Hepatocyte (in vitro differentiated cells): ENCODE results near the gene TMEM147. TPM values are rescaled to one million over a fixed set of nuclear protein-coding genes. Genes with fewer than 3 reads are reported as not detected.
A peak's percentile ranks its signal among the peaks of the same experiment; 100 is the strongest.

Experiments used
- DNase-seq: peaks from one replicate; pipeline ENCODE4 v3.0.0-alpha.2; 2016; ENCODE audit warnings: low spot score
- H2AFZ ChIP-seq: fragments of 200-600 bp; sonication (generic); 2 replicates; pipeline ENCODE4 v1.6.0; 2016; ENCODE audit warnings: antibody characterized with exemption, mild to moderate bottlenecking
- H3K27ac ChIP-seq: fragments of 200-600 bp; sonication (generic); 2 replicates; pipeline ENCODE4 v1.5.1; 2016; ENCODE audit warnings: mild to moderate bottlenecking
- H3K27me3 ChIP-seq: fragments of 200-600 bp; sonication (generic); 2 replicates; pipeline ENCODE4 v1.6.1; 2016
- H3K36me3 ChIP-seq: fragments of 200-600 bp; sonication (generic); replicated peaks from 2 replicates; pipeline ENCODE4 v1.5.1; 2016; ENCODE audit warnings: low read depth; ENCODE audit not compliant: insufficient read depth
- H3K4me1 ChIP-seq: fragments of 200-600 bp; sonication (generic); 2 replicates; pipeline ENCODE4 v1.5.1; 2016; ENCODE audit warnings: mild to moderate bottlenecking, moderate library complexity; ENCODE audit not compliant: insufficient read depth
- H3K4me2 ChIP-seq: fragments of 200-600 bp; sonication (generic); 2 replicates; pipeline ENCODE4 v1.6.0; 2016
- H3K4me3 ChIP-seq: fragments of 200-600 bp; sonication (generic); 2 replicates; pipeline ENCODE4 v1.5.1; 2016; ENCODE audit warnings: mild to moderate bottlenecking
- H3K79me2 ChIP-seq: fragments of 200-600 bp; sonication (generic); 2 replicates; pipeline ENCODE4 v1.6.0; 2017; ENCODE audit warnings: mild to moderate bottlenecking
- H3K9me2 ChIP-seq: fragments of 200-600 bp; sonication (generic); replicated peaks from 2 replicates; pipeline ENCODE4 v1.6.0; 2017; ENCODE audit warnings: mild to moderate bottlenecking; ENCODE audit not compliant: insufficient read depth
- H3K9me3 ChIP-seq: fragments of 200-600 bp; sonication (generic); 2 replicates; pipeline ENCODE4 v1.5.1; 2016; ENCODE audit warnings: low read depth, mild to moderate bottlenecking
- H4K20me1 ChIP-seq: fragments of 200-600 bp; sonication (generic); 2 replicates; pipeline ENCODE4 v1.6.0; 2016; ENCODE audit warnings: mild to moderate bottlenecking; ENCODE audit not compliant: insufficient read depth, poor library complexity, severe bottlenecking
- CTCF ChIP-seq: fragments of 200-600 bp; sonication (generic); IDR thresholded peaks from 2 replicates; pipeline ENCODE4 v1.5.1; 2016; ENCODE audit warnings: antibody characterized with exemption, mild to moderate bottlenecking; ENCODE audit not compliant: poor library complexity
- EZH2 ChIP-seq: fragments of 200-600 bp; sonication (generic); IDR thresholded peaks from 2 replicates; pipeline ENCODE4 v1.6.1; 2016; ENCODE audit warnings: antibody characterized with exemption, mild to moderate bottlenecking, borderline replicate concordance
- EZH2phosphoT487 ChIP-seq: fragments of 200-600 bp; sonication (generic); IDR thresholded peaks from one replicate; pipeline ENCODE4 v1.6.1; 2018; ENCODE audit warnings: antibody characterized with exemption, mild to moderate bottlenecking, low read depth, moderate library complexity; ENCODE audit not compliant: unreplicated experiment, severe bottlenecking
- WGBS: methylation state at CpG from one replicate; pipeline ENCODE4 v1.1.6; 2016; ENCODE audit warnings: low lambda C conversion rate; ENCODE audit errors: missing lambda C conversion rate; 5-methylcytosine and 5-hydroxymethylcytosine counted together
- polyA plus RNA-seq: library from polyadenylated mRNA; unstranded; fragments of >200 nt; fragmentation: Nextera tagmentation; extraction: Ambion mirVana; gene quantifications from 2 replicates; pipeline ENCODE4 v1.2.1, GENCODE V29; 2016
- total RNA-seq: library from RNA; depleted of rRNA; stranded (reverse); fragments of >200 nt; gene quantifications from 2 replicates; pipeline ENCODE4 v1.2.3, GENCODE V29; 2014

Gene TMEM147
- total and polyA plus RNA-seq, 2 experiments from 2014 or later: 115 to 287 TPM

DNA sequence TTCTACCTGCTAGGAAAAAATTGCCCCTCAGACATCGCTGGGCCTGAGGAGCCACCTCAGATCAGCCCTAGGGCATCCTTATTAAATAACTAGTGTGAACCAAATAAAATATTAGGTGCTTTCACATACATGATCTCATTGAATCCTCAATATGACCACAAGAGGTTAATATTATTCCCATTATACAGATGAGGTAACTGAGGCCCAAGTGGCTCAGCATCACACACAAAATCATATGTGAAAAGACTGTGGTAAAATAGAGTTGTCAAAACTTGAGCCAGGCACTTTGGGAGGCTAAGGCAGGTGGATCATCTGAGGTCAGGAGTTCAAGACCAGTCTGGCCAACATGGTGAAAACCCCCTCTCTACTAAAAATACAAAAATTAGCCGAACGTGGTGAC is 29.1 kb upstream of the TMEM147 start:
- H3K9me2 ChIP-seq: no peaks in the 10 kb centered on the region
- no peaks in the 10 kb centered on the region for H3K27me3 ChIP-seq
- no peak for TF ChIP-seq CTCF
- H2AFZ ChIP-seq: no peak overlapping the region
- no peaks in the 10 kb centered on the region for H3K79me2 ChIP-seq
- H3K36me3 ChIP-seq: no peaks in the 10 kb centered on the region
- H3K9me3 ChIP-seq: no peaks in the 10 kb centered on the region
- no peaks in the 10 kb centered on the region for H3K4me1 ChIP-seq
- 90% methylated on average over 3 of the region's 3 CpGs for WGBS
- DNase-seq: no peak
- no peak overlapping the region for H3K27ac ChIP-seq
- no peak overlapping the region for H3K4me3 ChIP-seq
- no peak overlapping the region for H3K4me2 ChIP-seq
- H4K20me1 ChIP-seq: no peaks in the 10 kb centered on the region

DNA sequence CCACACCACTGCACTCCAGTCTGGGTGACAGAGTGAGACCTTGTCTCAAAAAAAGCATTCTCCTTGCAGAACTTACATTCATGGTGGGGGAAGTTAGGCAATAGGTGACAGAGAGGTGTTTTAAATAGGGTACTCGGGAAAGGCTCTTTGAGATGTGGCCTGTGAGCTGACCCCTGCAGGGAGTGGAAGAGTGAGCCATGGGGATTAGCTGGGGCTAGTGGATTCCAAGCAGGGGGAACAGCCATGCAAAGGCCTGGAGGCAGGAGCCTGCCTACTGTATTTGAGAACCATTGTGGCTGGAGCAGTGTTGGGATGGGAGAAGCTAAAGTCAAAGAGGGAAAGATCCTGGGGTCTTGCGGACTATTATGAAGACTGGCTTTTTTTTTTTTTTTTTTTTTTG is 28.1 kb upstream of the TMEM147 start:
- Histone ChIP-seq H3K4me3 (no peak overlapping the region), H2AFZ (no peak overlapping the region), H3K36me3 (no peaks in the 10 kb centered on the region), H3K79me2 (no peaks in the 10 kb centered on the region), H3K9me2 (no peaks in the 10 kb centered on the region), H3K9me3 (no peaks in the 10 kb centered on the region), H4K20me1 (no peaks in the 10 kb centered on the region), H3K27me3 (no peaks in the 10 kb centered on the region), H3K4me2 (no peak overlapping the region), H3K4me1 (no peaks in the 10 kb centered on the region), H3K27ac (no peak overlapping the region)
- TF ChIP-seq EZH2phosphoT487 (no peak), EZH2 (no peak), CTCF (no peak)
- no peak for DNase-seq
- WGBS: 81% methylated on average over 2 of the region's 2 CpGs

- Histone ChIP-seq H2AFZ (no peak overlapping the region), H3K27me3 (no peaks in the 10 kb centered on the region), H3K9me3 (no peaks in the 10 kb centered on the region), H3K36me3 (no peaks in the 10 kb centered on the region), H4K20me1 (no peaks in the 10 kb centered on the region), H3K27ac (no peak overlapping the region), H3K79me2 (no peaks in the 10 kb centered on the region), H3K9me2 (no peaks in the 10 kb centered on the region), H3K4me2 (no peak overlapping the region), H3K4me1 (no peaks in the 10 kb centered on the region), H3K4me3 (no peak overlapping the region)
- TF ChIP-seq CTCF (no peak), EZH2 (no peak), EZH2phosphoT487 (no peak)
- DNase-seq: peak; percentile 35
- WGBS: 66% methylated on average over 6 of the region's 6 CpGs
Measured at GRCh38 chr19:35518313-35518712, 27.1 kb upstream of the TMEM147 start.

GRCh38 chr19:35519291-35519690 is 26.1 kb upstream of the TMEM147 start:
- Histone ChIP-seq H3K36me3 (no peaks in the 10 kb centered on the region), H3K4me2 (no peak overlapping the region), H3K4me3 (no peak overlapping the region), H4K20me1 (no peaks in the 10 kb centered on the region), H3K9me3 (no peaks in the 10 kb centered on the region), H3K79me2 (no peaks in the 10 kb centered on the region), H3K4me1 (no peaks in the 10 kb centered on the region), H3K27ac (no peak overlapping the region), H3K9me2 (no peaks in the 10 kb centered on the region), H3K27me3 (peaks cover 2% of the 10 kb centered on the region), H2AFZ (no peak overlapping the region)
- peak; percentile 29 for DNase-seq
- TF ChIP-seq EZH2phosphoT487: no peak
- TF ChIP-seq EZH2: no peak
- TF ChIP-seq CTCF: no peak
- WGBS: 66% methylated on average over 7 of the region's 7 CpGs
